Breast epithelium (tissue), 3 donors: ENCODE measurements around the gene HNRNPH1.

Experiments used
- CTCF ChIP-seq, 3 donors: fragments of 450-650 bp; IDR thresholded peaks; one replicate each; pipeline ENCODE4 v1.5.1; 2016 to 2017; ENCODE audit warnings: antibody characterized with exemption in 3 of 3, mild to moderate bottlenecking in 3 of 3, moderate library complexity in 3 of 3
- POLR2A ChIP-seq: fragments of 450-650 bp; IDR thresholded peaks from one replicate; pipeline ENCODE4 v1.6.1; 2016; ENCODE audit warnings: antibody characterized with exemption, mild to moderate bottlenecking, moderate library complexity

GRCh38 chr5:179617930-179618329 is 5.5 kb downstream of the HNRNPH1 start:
- TF ChIP-seq POLR2A, result no peak
- TF ChIP-seq CTCF (IDR thresholded peaks at IDR 0.05), result no peak
